HG02759 (cell line): ENCODE results near the gene FOXK2.
"Not testable (repeated sequence)": the region's sequence is repeated elsewhere in the genome, so short reads cannot be mapped to it uniquely, and the experiment has no call there.

Source experiments
- ATAC-seq: cut with Tn5 transposase; IDR thresholded peaks from one replicate; pipeline ENCODE4 v1.9.1; 2021; ENCODE audit warnings: mild to moderate bottlenecking, moderate library complexity; ENCODE audit not compliant: unreplicated experiment

Gene FOXK2

DNA sequence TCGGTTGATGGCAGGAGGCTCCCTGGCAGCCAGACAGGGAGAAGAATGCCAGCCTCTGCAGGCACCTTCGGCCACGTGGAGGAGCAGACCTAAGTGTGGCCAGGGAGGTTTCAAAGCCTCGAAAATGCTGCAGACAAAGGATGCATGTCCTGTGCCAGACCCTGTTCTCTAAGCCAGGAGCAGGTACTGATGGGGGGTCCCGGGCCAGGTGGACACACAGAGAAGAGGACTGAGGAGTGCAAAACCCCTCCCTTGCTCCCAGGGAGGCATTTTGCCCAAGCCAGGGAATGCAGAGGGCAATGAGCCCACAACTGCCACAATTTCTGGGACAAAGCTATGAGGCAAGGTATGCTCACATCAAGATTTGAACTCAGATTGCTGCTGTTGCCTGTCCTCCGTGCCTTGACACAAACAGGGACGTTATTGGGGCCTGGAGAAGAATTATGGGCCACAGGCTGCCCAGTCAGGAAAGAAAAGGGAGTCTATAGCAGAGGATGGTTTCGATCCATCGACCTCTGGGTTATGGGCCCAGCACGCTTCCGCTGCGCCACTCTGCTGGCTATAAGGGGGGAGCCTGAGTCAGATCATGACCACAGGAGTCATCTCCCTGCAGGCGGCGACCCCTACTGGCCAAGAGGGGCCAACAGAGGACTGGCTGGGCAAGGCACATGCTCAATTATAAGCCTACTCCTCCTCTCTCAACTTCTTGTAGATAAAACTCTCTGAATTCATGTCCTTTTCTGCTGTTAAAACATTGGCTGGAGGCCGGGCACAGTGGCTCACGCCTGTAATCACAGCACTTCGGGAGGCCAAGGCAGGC is 25.1 kb upstream of the FOXK2 start:
- peak; percentile 66 for ATAC-seq

DNA sequence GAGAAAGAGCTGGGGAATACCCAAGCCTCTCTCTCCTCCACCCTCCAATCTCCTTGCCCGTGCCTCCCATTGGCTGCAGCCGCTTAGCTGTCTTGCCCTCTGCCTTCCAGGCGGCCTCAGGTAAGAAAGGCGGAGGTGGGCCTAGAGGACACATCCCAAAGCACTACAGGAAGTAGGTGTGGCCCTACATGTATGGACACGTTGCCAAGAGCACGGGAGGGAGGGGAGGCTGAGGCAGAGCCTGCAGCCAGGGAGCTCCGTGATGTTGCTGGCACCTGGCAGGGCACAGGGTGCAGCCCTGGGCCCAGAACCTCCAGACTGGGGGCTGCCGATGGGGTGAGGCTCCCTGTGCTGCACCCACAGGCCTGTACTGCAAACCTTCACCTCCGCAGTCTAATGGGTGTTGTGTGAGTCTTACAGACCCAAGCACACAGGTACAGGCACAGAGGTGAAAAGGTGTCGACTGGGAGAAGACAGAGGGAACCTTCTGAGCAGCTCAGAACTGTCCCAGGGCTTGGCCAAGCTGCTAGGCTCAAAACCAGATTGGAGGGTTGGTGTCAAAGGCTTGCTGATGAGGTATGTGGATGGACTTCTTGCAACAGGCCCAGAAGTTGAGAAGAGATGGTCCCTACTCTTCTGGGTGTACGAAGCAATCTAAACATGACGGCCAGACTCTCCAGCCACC is 23.5 kb upstream of the FOXK2 start:
- ATAC-seq, result no peak

DNA sequence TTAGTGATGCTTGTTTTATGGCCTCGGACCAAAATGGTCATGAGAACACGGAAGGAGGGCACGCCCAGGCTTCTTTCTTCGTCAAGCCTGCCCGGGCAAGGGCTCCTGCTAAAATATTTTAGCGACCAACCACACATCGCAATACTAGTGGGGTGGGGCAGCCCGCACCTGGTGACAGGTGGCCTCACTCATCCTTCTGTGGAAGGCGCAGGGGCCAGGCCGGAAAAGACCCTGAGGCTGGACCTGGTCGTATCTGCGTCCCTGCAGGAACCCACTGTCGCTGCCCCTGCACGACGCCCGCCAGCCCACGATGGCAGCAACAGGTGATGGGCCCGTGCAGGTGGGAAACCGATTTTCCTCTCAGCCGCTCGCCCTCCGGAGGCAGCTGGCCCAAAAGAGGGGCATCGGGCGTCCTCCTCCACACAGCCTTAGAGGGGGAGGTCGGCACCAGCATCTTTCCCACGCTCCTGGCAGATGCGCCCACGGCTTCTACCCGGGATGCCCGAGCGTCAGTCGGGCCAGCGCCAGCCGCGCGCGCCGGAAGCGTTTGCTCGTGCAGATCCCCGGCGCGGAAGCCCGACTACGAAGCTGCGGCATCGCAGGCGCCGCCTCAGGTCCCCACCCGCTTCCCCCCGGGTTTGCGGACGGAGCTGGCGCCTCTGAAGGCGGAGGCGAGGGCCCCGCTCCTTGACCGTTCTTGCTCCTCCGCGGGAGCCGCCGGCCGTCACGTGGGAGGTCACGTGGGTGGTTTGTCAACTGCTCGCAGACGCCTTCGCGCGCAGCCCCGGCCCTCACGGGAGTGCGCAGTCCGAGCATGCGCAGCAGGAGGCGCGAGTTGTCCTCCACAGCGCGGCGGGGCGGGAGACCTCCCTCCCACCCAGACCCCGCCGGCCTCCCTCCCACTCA is 22.8 kb upstream of the FOXK2 start:
- peak; percentile 74 for ATAC-seq

DNA sequence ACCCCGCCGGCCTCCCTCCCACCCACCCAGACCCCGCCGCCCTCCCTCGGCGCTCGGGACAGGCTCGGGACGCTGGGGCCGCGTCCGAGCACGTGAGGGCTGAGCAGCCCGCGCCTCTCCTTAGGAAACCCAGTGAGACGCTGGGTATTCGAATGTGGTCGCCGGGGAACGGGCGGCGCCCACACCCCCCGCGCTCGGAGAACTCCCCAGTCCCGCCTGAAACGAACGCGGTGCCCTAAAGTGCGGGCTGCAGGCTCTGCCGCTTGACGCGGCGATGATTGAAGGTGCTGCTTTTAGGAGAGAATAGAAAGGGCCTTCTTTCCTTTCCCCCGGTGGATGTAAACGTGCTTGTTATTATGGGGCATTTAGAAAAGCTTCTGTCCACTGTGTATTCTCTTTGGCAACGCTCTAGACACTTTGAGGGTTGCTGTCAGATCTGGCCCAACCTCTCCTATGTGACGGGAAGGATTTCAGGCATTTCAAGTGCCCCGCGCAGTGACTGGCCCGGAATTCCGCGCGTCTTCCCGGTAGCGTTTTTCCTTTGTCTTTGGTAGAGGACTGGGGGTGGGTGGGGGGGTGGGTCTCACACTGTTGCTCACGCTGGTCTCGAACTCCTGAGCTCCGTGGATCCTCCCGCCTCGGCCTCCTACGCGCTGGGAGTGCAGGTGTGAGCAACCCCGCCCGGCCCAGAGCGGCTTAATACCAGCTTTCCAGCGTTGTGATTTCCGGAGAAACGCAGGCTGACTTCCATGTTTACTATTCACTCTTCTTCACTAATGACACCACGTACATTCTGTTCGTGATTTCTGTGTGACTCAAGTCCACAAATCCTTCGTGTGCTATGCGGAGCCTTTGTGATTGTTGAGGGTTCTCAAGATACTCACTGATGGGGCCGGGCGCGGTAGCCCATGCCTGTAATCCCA is 21.8 kb upstream of the FOXK2 start:
- ATAC-seq, result peak; percentile 19

DNA sequence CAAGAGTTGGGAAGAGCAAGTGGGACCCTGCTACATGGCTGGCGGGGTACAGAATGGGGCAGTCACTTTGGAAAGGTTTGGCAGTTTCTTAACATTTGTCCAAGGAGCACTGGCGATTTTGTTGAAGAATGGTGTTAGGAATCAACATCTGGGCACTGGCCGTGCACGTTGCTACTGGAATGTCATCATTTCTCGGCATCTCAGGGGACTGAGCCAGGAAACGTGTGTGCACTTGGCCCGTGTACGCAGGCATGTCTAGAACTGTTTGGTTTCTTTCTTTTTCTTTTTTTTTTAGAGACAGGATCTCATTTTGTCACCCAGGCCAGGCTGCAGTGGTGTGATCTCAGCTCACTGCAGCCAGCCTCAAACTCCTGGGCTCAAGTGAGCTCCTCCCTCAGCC is 17.3 kb upstream of the FOXK2 start:
- no peak for ATAC-seq

DNA sequence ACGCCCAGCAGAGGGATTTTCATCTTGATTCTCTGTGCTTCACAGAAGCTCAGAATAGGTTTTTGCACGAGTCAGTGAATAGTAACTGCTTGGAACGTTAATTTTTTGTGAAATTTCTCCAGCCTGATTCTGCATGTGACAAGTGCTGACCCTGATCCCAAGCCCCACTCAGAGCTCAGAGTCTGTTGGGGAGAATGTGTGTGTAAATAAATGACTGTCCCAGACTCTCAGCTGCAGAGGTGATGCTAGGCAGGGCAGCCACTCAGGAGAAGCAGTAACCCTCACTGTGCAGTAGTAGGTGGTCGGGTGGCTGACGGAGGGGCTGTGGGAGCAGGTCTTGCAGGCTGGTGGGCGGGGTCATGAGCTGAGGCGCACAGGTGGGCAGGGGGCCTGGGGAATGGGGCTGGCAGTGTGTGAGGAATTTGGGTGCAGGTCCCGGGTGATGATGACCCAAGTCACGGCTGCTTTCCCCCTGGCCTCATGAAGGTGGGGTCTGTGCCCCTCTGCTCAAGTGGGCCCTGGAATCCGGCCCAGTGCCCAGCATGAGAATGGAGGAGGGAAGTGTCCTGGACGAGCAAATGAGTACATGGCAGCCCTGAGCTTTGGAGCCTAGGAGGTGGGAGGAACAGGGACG is 16.3 kb upstream of the FOXK2 start:
- ATAC-seq, result no peak

DNA sequence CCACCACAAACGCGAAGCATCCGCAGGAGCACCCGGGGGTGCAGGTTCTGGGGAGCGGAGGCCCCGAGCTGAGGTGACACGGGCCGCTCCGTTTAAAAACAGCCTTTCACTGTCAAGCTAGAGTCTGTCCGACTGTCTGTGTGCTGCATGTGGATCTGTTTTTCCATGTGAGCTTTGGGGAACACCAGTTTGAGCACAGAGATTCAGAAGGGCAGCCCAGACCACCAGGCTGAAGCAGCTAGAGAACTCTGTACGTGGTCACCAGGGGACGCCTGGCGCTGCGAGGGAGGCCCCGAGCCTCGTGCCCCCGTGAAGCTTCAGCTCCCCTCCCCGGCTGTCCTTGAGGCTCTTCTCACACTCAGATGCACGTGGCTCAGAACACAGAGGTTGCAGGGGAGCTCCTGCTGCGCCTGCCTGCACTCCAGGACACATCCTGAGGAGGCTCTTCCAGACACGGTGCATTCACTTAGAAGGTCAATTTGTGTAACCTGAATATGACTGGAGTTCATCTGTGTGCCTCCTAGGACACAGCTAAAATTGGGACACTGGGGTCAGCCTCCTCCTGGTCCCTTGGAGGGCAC is 15.7 kb upstream of the FOXK2 start:
- no peak for ATAC-seq

DNA sequence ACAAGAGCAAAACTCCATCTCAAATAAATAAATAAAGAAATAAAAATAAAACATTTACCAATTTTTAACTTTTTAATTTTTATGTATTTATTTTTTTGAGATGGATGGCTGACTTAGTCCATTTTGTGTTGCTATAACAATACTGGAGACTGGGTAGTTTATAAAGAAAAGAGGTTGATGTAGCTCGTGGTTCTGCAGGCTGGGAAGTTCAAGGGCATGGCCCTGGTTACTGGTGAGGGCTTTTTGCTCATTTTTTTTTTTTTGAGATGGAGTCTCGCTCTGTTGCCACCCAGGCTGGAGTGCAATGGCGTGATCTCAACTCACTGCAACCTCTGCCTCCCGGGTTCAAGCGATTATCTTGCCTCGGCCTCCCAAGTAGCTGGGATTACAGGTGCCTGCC is 14.2 kb upstream of the FOXK2 start:
- no peak for ATAC-seq

DNA sequence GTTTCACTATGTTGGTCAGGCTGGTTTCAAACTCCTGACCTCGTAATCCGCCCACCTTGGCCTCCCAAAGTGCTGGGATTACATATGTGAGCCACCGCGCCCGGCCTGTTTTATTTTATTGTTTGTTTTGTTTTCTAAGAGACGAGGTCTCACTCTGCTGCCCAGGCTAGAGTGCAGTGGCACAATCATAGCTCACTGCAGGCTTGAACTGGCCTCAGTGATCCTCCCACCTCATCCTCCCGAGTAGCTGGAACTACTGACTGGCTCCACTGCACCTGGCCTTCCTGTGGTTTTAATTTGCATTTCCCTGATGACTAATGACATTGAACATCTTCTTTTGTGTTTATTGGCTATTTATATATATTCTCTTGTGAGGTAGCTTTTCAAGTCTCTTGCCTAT is 13.1 kb upstream of the FOXK2 start:
- ATAC-seq, result peak; percentile 94

DNA sequence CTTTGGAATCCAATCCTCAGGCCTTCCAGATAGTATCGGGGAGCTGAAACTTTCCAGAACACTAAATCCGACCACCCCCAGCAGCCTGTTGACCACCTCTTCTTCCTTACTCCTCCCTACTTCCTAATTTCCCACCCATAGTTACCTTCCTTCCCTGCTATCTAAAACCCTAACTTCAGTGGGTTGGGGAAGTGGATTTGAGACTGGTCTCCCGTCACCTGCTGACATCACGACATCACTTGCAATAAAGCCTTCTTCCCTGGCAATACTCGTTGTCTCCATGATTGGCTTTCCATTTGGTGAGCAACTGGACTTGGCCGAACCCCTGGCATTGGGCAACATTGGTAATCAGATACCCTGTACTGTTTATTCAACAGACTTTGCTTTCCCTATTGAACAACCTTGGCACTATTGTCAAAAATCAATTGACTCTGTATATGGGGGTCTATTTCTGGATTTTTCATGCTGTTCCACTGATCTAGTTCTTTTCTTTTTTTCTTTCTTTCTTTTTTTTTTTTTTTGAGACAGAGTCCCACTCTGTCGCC is 11.8 kb upstream of the FOXK2 start:
- ATAC-seq, result no peak

DNA sequence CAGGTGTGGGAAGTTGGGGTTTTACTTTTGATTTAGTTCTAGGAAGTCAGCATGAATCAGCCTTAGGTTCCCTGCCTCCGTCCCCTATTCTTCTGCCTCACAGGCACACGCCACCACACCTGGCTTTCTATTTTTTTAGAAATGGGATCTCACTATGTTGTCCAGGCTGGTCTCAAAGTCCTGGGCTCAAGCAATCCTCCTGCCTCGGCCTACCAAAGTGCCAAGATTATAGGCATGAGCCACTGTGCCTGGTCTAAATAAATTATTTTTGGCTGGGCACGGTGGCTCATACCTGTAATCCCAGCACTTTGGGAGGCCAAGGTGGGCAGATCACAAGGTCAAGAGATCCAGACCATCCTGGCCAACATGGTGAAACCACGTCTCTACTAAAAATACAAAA is 7.9 kb upstream of the FOXK2 start:
- ATAC-seq, result not testable (repeated sequence)

DNA sequence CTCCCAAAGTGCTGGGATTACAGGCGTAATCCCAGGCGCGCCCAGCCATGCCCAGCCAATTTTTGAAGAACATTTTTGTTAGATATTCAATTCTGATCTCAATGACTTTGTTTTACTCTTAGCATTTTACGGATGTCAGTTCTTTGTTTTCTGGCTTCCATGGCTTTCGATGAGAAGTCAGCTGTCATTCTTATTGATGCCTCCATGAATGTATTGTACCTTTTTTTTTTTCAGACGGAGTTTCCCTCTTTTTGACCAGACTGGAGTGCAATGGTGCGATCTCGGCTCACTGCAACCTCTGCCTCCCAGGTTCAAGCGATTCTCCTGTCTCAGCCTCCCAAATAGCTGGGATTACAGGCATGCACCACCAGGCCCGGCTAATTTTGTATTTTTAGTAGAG is 5.7 kb upstream of the FOXK2 start:
- ATAC-seq, result not testable (repeated sequence)

DNA sequence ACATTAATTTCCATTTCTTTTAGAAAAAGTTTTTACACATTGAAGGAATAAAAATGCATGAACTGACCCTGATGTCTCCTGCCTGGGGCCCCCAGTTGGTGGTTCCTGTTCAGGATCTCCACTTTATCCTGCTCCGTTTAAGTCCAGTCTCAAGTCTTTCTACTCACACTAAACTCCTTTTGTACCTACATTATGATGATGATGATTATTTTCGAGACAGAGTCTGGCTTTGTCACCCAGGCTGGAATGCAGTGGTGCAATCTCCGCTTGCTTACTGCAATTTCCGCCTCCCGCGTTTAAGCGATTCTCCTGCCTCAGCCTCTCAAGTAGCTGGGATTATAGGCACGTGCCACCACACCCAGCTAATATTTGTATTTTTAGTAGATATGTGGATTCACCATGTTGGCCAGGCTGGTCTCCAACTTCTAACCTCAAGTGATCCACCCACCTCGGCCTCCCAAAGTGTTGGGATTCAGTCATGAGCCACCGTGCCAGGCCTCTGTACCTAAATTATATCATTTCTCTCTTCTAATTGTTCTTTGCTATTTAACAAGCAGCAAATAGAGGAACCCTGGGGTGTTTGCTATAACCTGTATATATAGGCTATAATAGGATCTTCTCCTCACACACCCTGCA is 2.2 kb upstream of the FOXK2 start:
- no peak for ATAC-seq

DNA sequence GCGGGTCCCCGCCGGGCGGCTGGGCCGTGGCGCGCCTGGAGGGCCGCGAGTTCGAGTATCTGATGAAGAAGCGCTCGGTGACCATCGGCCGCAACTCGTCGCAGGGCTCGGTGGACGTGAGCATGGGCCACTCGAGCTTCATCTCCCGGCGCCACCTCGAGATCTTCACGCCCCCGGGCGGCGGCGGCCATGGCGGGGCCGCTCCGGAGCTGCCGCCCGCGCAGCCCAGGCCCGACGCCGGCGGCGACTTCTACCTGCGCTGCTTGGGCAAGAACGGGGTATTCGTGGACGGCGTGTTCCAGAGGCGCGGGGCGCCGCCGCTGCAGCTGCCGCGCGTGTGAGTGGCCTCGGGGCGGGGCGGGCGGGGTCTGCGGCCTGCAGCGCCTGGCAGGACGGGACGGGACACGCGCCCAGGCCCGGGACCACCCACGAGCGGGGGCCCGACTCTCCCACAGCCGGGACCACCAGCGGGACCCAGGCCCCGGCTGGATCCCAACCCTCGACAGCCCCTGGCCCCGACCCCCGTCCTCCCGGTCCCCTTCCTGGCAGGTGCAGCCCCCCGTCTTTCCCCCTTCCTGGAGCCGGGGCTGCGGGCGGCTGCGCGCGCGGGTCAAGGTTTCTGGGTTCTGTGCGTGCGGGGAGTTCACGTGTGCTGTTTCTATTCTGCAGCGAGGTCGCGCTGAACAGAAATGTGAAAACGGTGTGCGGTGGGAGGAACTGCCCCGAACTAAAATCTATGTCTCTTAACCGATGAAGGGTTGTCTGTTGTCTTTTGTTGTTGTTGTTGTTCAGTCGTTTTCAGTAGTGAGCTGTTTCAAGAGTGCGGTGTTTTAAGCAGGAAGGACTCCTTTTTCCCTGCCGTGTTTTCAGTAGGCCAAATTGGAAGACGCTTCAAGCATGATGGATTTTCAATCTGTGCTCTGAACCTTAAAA is 705 bp downstream of the FOXK2 start:
- peak; percentile 19 for ATAC-seq

DNA sequence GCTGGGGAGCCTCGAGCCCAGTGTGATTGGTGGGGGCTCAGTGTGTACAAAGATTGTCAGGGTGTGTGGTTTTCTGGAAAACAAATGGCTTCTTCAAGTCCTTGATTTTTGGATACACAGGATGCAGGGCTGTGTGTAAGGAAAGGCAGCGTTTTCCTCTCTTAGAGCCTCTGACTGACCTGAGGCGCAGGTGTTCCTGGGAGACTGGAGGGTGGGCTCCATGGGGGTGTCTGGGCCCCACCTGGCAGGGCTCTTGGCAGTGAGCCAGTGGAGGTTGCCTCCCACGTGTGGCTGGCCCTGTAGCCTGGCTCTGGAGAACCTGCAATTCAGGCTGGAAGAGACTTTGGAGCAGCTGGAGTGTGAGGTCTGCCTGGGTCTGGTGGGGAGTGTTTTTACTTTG is 5.0 kb downstream of the FOXK2 start:
- no peak for ATAC-seq

DNA sequence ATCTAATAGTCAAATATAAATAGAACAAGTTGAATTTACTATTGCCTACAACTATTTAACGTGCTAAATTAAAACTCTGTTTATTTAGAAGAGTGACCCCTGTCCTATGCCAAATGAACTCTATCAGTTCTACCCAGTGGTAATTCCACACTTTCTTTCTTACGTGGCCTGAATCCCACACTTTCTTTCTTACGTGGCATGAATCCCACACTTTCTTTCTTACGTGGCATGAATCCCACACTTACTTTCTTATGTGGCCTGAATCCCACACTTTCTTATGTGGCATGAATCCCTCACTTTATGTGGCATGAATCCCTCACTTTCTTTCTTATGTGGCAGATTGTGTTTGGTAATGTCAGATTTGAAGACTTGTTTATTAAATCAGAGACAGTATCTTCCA is 6.2 kb downstream of the FOXK2 start:
- ATAC-seq, result no peak

DNA sequence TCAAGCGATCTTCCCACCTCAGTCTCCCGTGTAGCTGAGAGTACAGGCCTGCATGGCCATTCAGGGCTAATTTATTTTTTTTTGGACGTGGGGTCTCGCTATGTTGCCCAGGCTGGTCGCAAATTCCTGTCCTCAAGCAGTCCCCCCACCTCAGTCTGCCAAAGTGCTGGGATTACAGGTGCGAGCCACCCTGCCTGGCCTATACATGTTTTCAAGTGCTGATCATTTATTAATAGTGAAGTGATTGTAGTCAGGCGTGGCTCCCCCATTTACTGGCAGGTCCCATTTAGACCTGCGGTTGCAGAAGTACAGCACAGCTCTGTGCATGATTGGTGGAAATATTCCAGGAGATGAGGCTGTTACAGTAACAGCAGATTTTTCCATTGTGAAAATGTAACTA is 8.4 kb downstream of the FOXK2 start:
- no peak for ATAC-seq
